ENCODE results near the gene CFAP251.

DNA sequence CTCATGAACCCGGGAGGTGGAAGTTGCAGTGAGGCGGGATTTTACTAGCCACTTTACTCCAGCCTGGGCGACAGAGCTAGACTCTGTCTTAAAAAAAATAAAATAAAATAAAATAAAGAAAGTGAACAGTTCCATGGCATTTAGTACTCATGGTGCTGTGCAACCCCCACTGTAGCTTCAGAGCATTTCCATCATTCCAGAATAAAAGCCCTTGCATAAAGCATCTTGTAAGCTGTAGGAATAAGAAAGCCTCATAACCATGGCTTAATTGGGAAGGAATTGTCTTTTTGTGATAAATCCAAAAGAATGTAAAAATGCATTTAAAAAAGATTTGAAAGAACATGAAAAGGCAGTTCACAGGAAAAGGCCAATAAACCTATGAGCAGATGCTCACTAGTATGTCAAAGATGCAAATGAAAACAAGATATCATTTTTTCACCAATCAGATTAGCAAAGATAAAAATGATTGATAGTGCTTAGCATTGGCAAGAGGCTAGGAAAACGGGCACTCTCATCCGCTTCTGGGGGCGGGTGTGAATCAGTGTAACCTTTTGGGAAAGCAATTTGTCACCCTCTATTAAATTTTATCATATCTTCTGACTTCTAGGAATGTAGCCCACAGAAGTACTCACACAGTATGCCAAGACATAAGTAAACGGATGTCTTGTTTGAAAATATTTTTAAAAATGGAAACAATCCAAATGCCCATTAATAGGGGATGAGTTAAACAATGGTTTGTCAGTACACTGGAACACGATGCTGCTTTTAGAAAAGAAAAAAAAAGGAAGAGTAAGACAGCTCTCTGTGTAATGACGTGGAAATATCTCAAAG lies 46.6 kb downstream of the CFAP251 start:
- TF ChIP-seq, protein P1, sequence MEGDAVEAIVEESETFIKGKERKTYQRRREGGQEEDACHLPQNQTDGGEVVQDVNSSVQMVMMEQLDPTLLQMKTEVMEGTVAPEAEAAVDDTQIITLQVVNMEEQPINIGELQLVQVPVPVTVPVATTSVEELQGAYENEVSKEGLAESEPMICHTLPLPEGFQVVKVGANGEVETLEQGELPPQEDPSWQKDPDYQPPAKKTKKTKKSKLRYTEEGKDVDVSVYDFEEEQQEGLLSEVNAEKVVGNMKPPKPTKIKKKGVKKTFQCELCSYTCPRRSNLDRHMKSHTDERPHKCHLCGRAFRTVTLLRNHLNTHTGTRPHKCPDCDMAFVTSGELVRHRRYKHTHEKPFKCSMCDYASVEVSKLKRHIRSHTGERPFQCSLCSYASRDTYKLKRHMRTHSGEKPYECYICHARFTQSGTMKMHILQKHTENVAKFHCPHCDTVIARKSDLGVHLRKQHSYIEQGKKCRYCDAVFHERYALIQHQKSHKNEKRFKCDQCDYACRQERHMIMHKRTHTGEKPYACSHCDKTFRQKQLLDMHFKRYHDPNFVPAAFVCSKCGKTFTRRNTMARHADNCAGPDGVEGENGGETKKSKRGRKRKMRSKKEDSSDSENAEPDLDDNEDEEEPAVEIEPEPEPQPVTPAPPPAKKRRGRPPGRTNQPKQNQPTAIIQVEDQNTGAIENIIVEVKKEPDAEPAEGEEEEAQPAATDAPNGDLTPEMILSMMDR (conservative IDR thresholded peaks at IDR 0.05; ENCODE audit: low read depth, low read length): no peak
- no peak for TF ChIP-seq EZH2phosphoT487 (IDR thresholded peaks at IDR 0.05; ENCODE audit: borderline replicate concordance, low read length)
